SK-N-SH treated with all-trans-retinoic acid at 6 μM for 48 hours (cell line): ENCODE data around the gene SPECC1.
"Not testable (repeated sequence)": the region's sequence is repeated elsewhere in the genome, so short reads cannot be mapped to it uniquely, and the experiment has no call there.

Experiments
- ATAC-seq: fragments of 200-7000 bp; cut with Tn5 transposase; 3 replicates; pipeline ENCODE4 v1.9.1; 2020; ENCODE audit warnings: mild to moderate bottlenecking, moderate library complexity
- ARNTL ChIP-seq: fragments of 450-650 bp; formaldehyde crosslinking; IDR thresholded peaks from 2 replicates; pipeline ENCODE4 v1.5.0; 2020; ENCODE audit warnings: low read depth, mild to moderate bottlenecking, moderate library complexity, borderline replicate concordance
- BACH2 ChIP-seq: fragments of 250-450 bp; sonication (Bioruptor Pico); IDR thresholded peaks from 2 replicates; pipeline ENCODE4 v1.9.0; 2021; ENCODE audit warnings: mild to moderate bottlenecking, borderline replicate concordance
- CSDC2 ChIP-seq: fragments of 250-450 bp; sonication (Bioruptor Pico); IDR thresholded peaks from 2 replicates; pipeline ENCODE4 v1.5.0; 2020; ENCODE audit warnings: mild to moderate bottlenecking, moderate library complexity
- ESRRG ChIP-seq: fragments of 250-450 bp; sonication (Bioruptor Pico); IDR thresholded peaks from 2 replicates; pipeline ENCODE4 v1.6.1; 2021; ENCODE audit warnings: mild to moderate bottlenecking
- GLIS3 ChIP-seq: fragments of 250-450 bp; sonication (Bioruptor Pico); IDR thresholded peaks from 2 replicates; pipeline ENCODE4 v1.5.0; 2020; ENCODE audit warnings: mild to moderate bottlenecking, moderate library complexity
- ISL1 ChIP-seq: fragments of 250-450 bp; sonication (Bioruptor Pico); IDR thresholded peaks from 2 replicates; pipeline ENCODE4 v2.1.2; 2022; ENCODE audit warnings: mild to moderate bottlenecking, moderate library complexity
- OSR1 ChIP-seq: fragments of 250-450 bp; sonication (Bioruptor Pico); IDR thresholded peaks from 2 replicates; pipeline ENCODE4 v1.8.0; 2022; ENCODE audit warnings: moderate library complexity, mild to moderate bottlenecking, inconsistent platforms
- PATZ1 ChIP-seq: fragments of 250-450 bp; sonication (Bioruptor Pico); IDR thresholded peaks from 2 replicates; pipeline ENCODE4 v1.8.0; 2020; ENCODE audit warnings: mild to moderate bottlenecking, moderate library complexity, borderline replicate concordance
- POU6F1 ChIP-seq: fragments of 250-450 bp; sonication (Bioruptor Pico); IDR thresholded peaks from 2 replicates; pipeline ENCODE4 v1.8.0; 2021; ENCODE audit warnings: low read depth, mild to moderate bottlenecking, moderate library complexity, borderline replicate concordance
- PPARA ChIP-seq: fragments of 250-450 bp; sonication (Bioruptor Pico); IDR thresholded peaks from 2 replicates; pipeline ENCODE4 v1.5.0; 2020; ENCODE audit warnings: mild to moderate bottlenecking, borderline replicate concordance
- RARB ChIP-seq: fragments of 250-450 bp; sonication (Bioruptor Pico); IDR thresholded peaks from 2 replicates; pipeline ENCODE4 v1.8.0; 2021; ENCODE audit warnings: mild to moderate bottlenecking, moderate library complexity
- SNAI2 ChIP-seq: fragments of 250-450 bp; sonication (Bioruptor Pico); IDR thresholded peaks from 2 replicates; pipeline ENCODE4 v1.5.0; 2020; ENCODE audit warnings: mild to moderate bottlenecking, moderate library complexity
- TCF4 ChIP-seq: fragments of 250-450 bp; sonication (Bioruptor Pico); IDR thresholded peaks from 2 replicates; pipeline ENCODE4 v1.8.0; 2021; ENCODE audit warnings: mild to moderate bottlenecking, moderate library complexity, borderline replicate concordance
- TOX ChIP-seq: fragments of 250-450 bp; sonication (Bioruptor Pico); IDR thresholded peaks from 2 replicates; pipeline ENCODE4 v1.8.0; 2021; ENCODE audit warnings: mild to moderate bottlenecking, moderate library complexity, borderline replicate concordance
- ZC3H10 ChIP-seq: fragments of 250-450 bp; sonication (Bioruptor Pico); IDR thresholded peaks from 2 replicates; pipeline ENCODE4 v1.5.1; 2021; ENCODE audit warnings: mild to moderate bottlenecking, moderate library complexity
- ZFP3 ChIP-seq: fragments of 250-450 bp; sonication (Bioruptor Pico); IDR thresholded peaks from 2 replicates; pipeline ENCODE4 v1.5.0; 2020; ENCODE audit warnings: mild to moderate bottlenecking, moderate library complexity
- ZFP30 ChIP-seq: fragments of 450-650 bp; formaldehyde crosslinking; IDR thresholded peaks from 2 replicates; pipeline ENCODE4 v1.5.0; 2022; ENCODE audit warnings: mild to moderate bottlenecking, moderate library complexity
- ZNF565 ChIP-seq: fragments of 450-650 bp; formaldehyde crosslinking; conservative IDR thresholded peaks from 2 replicates; pipeline ENCODE4 v1.5.0; 2020; ENCODE audit warnings: low read depth, mild to moderate bottlenecking, moderate library complexity
- ZNF70 ChIP-seq: fragments of 450-650 bp; formaldehyde crosslinking; IDR thresholded peaks from 2 replicates; pipeline ENCODE4 v1.5.0; 2020; ENCODE audit warnings: mild to moderate bottlenecking, moderate library complexity
- ZNF8 ChIP-seq: fragments of 450-650 bp; formaldehyde crosslinking; IDR thresholded peaks from 2 replicates; pipeline ENCODE4 v1.5.0; 2020; ENCODE audit warnings: mild to moderate bottlenecking, moderate library complexity
- TF ChIP-seq, protein P1 (sequence below): fragments of 250-450 bp; sonication (Bioruptor Pico); IDR thresholded peaks from 2 replicates; pipeline ENCODE4 v1.5.1; 2020; ENCODE audit warnings: low read depth, mild to moderate bottlenecking, moderate library complexity
- TF ChIP-seq, protein P2 (sequence below): fragments of 250-450 bp; sonication (Bioruptor Pico); IDR thresholded peaks from 2 replicates; pipeline ENCODE4 v1.5.0; 2020; ENCODE audit warnings: mild to moderate bottlenecking, moderate library complexity

Gene SPECC1

DNA sequence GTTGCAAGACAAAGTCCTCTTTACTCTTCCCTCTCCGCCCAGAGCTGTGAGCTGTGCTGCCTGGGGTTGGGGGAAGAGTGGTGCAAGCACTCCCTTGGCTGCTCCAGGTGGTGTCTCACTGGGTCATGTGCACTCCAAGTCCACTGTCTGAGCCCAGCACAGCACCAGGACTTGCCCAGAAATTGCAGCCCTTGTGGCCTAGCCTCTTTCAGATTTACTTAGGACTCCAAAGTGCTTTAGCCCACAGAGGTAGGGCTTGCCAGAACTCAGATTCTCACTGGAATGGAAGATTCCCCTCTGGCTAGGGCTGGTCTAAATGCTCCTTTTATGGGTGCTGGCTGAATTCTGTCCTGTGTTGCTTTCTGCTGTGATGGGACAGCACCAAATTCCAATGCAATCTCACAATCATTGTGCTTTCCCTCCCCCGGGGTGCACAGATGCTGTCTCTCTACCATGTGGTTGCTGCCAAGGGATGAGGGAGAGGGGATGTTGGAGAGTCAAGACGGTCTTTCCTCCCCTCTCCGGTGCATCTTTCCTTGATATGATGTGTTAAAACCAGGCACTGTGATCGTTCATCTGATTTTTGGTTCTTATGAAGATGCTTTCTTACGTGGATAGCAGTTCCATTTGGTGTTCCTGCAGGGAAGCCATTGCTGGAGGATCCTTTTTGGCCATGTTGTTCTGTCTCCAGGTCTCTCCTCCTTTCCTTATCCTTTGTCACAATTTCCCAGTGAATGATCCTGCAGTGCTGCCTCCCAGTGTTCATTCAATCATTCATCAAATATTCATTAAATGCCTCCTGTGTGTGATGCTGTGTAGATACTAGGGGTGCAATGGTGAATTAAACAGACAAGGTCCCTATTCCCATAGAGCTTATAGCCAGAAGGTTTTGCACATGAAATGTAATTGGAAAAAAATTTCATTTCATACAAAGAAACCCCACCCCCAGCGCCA lies 216.3 kb downstream of the SPECC1 start (continued):
- TF ChIP-seq, protein P1, sequence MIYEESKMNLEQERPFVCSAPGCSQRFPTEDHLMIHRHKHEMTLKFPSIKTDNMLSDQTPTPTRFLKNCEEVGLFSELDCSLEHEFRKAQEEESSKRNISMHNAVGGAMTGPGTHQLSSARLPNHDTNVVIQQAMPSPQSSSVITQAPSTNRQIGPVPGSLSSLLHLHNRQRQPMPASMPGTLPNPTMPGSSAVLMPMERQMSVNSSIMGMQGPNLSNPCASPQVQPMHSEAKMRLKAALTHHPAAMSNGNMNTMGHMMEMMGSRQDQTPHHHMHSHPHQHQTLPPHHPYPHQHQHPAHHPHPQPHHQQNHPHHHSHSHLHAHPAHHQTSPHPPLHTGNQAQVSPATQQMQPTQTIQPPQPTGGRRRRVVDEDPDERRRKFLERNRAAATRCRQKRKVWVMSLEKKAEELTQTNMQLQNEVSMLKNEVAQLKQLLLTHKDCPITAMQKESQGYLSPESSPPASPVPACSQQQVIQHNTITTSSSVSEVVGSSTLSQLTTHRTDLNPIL: no peak
- TF ChIP-seq ZFP30 (CRISPR knock-in tag) (no peak), TCF4 (CRISPR knock-in tag) (no peak), ISL1 (CRISPR knock-in tag) (no peak), ARNTL (CRISPR knock-in tag) (no peak), TOX (no peak), BACH2 (CRISPR knock-in tag) (no peak), ZC3H10 (no peak), OSR1 (CRISPR knock-in tag) (no peak), ESRRG (no peak), SNAI2 (CRISPR knock-in tag) (no peak)

DNA sequence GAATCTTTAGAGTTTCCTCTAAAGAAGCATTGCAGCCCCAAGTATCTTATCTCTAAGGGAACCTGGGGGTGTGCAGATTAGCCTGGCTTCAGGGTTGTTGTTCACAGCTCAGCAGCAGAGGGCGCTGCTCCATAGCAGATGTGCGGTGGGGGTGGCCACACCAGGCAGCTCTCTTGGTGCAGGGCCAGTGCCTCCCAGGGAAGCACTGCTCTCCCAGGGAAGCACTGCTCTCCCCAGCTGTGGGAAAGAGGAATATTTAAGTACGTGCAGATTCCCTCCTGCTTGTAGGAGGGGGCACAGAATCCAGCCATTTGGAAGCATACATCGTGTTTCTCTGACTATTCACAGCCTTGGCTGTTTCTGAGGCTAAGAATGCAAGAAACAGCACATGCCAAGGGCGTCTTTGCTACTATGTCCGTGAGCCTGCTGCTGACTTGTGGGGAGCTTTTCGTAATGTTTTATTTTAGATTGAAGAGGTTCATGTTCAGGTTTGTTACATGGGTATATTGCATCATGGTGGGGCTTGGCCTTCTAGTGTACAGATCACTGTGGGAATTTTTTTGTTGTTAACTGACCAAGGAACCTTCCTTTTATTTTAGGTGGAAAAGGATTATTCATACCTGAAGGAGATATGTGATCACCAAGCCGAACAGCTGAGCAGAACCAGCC lies 217.8 kb downstream of the SPECC1 start:
- TF ChIP-seq ZC3H10: no peak
- TF ChIP-seq, protein P2, sequence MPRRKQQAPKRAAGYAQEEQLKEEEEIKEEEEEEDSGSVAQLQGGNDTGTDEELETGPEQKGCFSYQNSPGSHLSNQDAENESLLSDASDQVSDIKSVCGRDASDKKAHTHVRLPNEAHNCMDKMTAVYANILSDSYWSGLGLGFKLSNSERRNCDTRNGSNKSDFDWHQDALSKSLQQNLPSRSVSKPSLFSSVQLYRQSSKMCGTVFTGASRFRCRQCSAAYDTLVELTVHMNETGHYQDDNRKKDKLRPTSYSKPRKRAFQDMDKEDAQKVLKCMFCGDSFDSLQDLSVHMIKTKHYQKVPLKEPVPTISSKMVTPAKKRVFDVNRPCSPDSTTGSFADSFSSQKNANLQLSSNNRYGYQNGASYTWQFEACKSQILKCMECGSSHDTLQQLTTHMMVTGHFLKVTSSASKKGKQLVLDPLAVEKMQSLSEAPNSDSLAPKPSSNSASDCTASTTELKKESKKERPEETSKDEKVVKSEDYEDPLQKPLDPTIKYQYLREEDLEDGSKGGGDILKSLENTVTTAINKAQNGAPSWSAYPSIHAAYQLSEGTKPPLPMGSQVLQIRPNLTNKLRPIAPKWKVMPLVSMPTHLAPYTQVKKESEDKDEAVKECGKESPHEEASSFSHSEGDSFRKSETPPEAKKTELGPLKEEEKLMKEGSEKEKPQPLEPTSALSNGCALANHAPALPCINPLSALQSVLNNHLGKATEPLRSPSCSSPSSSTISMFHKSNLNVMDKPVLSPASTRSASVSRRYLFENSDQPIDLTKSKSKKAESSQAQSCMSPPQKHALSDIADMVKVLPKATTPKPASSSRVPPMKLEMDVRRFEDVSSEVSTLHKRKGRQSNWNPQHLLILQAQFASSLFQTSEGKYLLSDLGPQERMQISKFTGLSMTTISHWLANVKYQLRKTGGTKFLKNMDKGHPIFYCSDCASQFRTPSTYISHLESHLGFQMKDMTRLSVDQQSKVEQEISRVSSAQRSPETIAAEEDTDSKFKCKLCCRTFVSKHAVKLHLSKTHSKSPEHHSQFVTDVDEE (CRISPR knock-in tag): no peak
- TF ChIP-seq POU6F1 (CRISPR knock-in tag): no peak
- no peak for TF ChIP-seq CSDC2
- no peak for TF ChIP-seq TCF4 (CRISPR knock-in tag)
- TF ChIP-seq OSR1 (CRISPR knock-in tag): no peak
- no peak for TF ChIP-seq ZNF565 (CRISPR knock-in tag)
- no peak for TF ChIP-seq ZNF8 (CRISPR knock-in tag)
- no peak for TF ChIP-seq SNAI2 (CRISPR knock-in tag)
- no peak for TF ChIP-seq ZNF70 (CRISPR knock-in tag)
- no peak for TF ChIP-seq BACH2 (CRISPR knock-in tag)
- TF ChIP-seq RARB (CRISPR knock-in tag): no peak
- TF ChIP-seq ESRRG: no peak
- TF ChIP-seq TOX: no peak
- TF ChIP-seq GLIS3 (CRISPR knock-in tag): no peak
- TF ChIP-seq PATZ1: no peak
- no peak for TF ChIP-seq ISL1 (CRISPR knock-in tag)
- TF ChIP-seq ZFP3 (CRISPR knock-in tag): no peak
- TF ChIP-seq PPARA (CRISPR knock-in tag): no peak
- no peak for TF ChIP-seq ZFP30 (CRISPR knock-in tag)
- peak; percentile 99 for ATAC-seq

- ATAC-seq: not testable (repeated sequence)
Measured at GRCh38 chr17:20227720-20228370, 218.7 kb downstream of the SPECC1 start.
